ENCODE measurements around the gene AP1AR.
"Not testable (repeated sequence)": the region's sequence is repeated elsewhere in the genome, so short reads cannot be mapped to it uniquely, and the experiment has no call there.

AP1AR gene

GRCh38 chr4:112280386-112281056 lies 48.9 kb downstream of the AP1AR start:
- no peak for DNase-seq

GRCh38 chr4:112281895-112282398 lies 50.4 kb downstream of the AP1AR start:
- DNase-seq = not testable (repeated sequence)

GRCh38 chr4:112282860-112283667 lies 51.5 kb downstream of the AP1AR start:
- no peak for DNase-seq

GRCh38 chr4:112284166-112284565 lies 52.6 kb downstream of the AP1AR start:
- DNase-seq = no peak

- DNase-seq = no peak
Observed at GRCh38 chr4:112284662-112285411, 53.2 kb downstream of the AP1AR start.

- no peak for DNase-seq
Observed at GRCh38 chr4:112287258-112287989, 55.8 kb downstream of the AP1AR start.

GRCh38 chr4:112288455-112288854 lies 56.9 kb downstream of the AP1AR start:
- DNase-seq = no peak

- no peak for DNase-seq
Observed at GRCh38 chr4:112289407-112290253, 58.0 kb downstream of the AP1AR start.

GRCh38 chr4:112290341-112290740 lies 58.8 kb downstream of the AP1AR start:
- no peak for DNase-seq

- no peak for DNase-seq
Observed at GRCh38 chr4:112296949-112297880, 65.6 kb downstream of the AP1AR start, which contains the start of gene ALPK1. Gene ALPK1, plus strand, starts transcription at chr4:112297369.

GRCh38 chr4:112299721-112300120 lies 68.1 kb downstream of the AP1AR start:
- no peak for DNase-seq

- DNase-seq = no peak
Observed at GRCh38 chr4:112302320-112303274, 71.0 kb downstream of the AP1AR start.

- not testable (repeated sequence) for DNase-seq
Observed at GRCh38 chr4:112305477-112305876, 73.9 kb downstream of the AP1AR start.

- not testable (repeated sequence) for DNase-seq
Observed at GRCh38 chr4:112309263-112309791, 77.7 kb downstream of the AP1AR start.

- DNase-seq = no peak
Observed at GRCh38 chr4:112311516-112311915, 79.9 kb downstream of the AP1AR start.

- no peak for DNase-seq
Observed at GRCh38 chr4:112312610-112313239, 81.1 kb downstream of the AP1AR start.

GRCh38 chr4:112315446-112315845 lies 83.9 kb downstream of the AP1AR start:
- DNase-seq = no peak

GRCh38 chr4:112316360-112316759 lies 84.8 kb downstream of the AP1AR start:
- no peak for DNase-seq
